ENCODE results near the gene MYO5A. TPM values are rescaled to one million over a fixed set of nuclear protein-coding genes. Genes with fewer than 3 reads are reported as not detected.

MYO5A gene
- total and polyA plus RNA-seq, 2 donors (not counting 1 experiment from before 2014, with no cell fraction given), result 12.2 to 44.4 TPM

GRCh38 chr15:52511084-52511483 is 17.6 kb downstream of the MYO5A start:
- Histone ChIP-seq H4K20me1 (ENCODE audit: control insufficient read depth, insufficient read depth, low read length, poor library complexity, severe bottlenecking) (peaks cover 60% of the 10 kb centered on the region), H3K4me2 (replicated peaks; ENCODE audit: low read depth, low read length, poor library complexity, severe bottlenecking) (no peak overlapping the region), H3K4me3 (ENCODE audit: control extremely low read depth in 1 of 5, extremely low read depth in 1 of 5, insufficient read depth in 1 of 5, low read depth in 2 of 5, low read length in 4 of 5) (no peak overlapping the region), H2AFZ (ENCODE audit: insufficient read depth, low read depth, low read length, poor library complexity, severe bottlenecking) (no peak overlapping the region), H3K27ac (ENCODE audit: low read length in 2 of 2) (no peak overlapping the region), H3K9ac (ENCODE audit: low read length) (no peak overlapping the region), H3K4me1 (ENCODE audit: control insufficient read depth in 2 of 2, insufficient read depth in 2 of 2, low read length in 2 of 2) (peaks cover 0 to 3% of the 10 kb centered on the region in 2 donors), H3K9me3 (ENCODE audit: control extremely low read depth in 1 of 3, control insufficient read depth in 2 of 3, insufficient read depth in 1 of 3, low read length in 2 of 3) (no peaks in the 10 kb centered on the region), H3K79me2 (ENCODE audit: control insufficient read depth, insufficient read depth, low read length) (peaks cover 95% of the 10 kb centered on the region), H3K27me3 (replicated peaks in 1 of 4; ENCODE audit: control extremely low read depth in 1 of 4, control insufficient read depth in 3 of 4, insufficient read depth in 4 of 4, low read length in 3 of 4) (no peaks in the 10 kb centered on the region), H3K36me3 (replicated peaks in 1 of 2; ENCODE audit: control extremely low read depth in 1 of 2, control insufficient read depth in 1 of 2, extremely low read depth in 1 of 2, insufficient read depth in 2 of 2, low read length in 1 of 2) (no peaks in the 10 kb centered on the region)
- no peaks in the 10 kb centered on the region for H3K9me3 Mint-ChIP-seq (ENCODE audit: insufficient read depth)
- H3K4me3 Mint-ChIP-seq, result no peak overlapping the region
- ChIA-PET POLR2A (interaction anchor here (0.6 kb wide), 1 partner anchor 10 kb away, joined by 4 read pairs; no protein-coding TSS in a partner anchor), CTCF (interaction anchor here (0.9 kb wide), 1 partner anchor 180 kb away, joined by 3 read pairs; no protein-coding TSS in a partner anchor)
- TF ChIP-seq EZH2 (IDR thresholded peaks at IDR 0.05; ENCODE audit: borderline replicate concordance, insufficient read depth, low read depth, low read length, poor library complexity, severe bottlenecking) (no peak), CTCF (IDR thresholded peaks at IDR 0.05) (no peak)
- H3K27ac Mint-ChIP-seq, result no peak overlapping the region
- 100% methylated on average over 1 of the region's 2 CpGs for WGBS (ENCODE audit: insufficient coverage)
- intact Hi-C loops (cut with micrococcal nuclease), result no loop called here
- H3K4me1 Mint-ChIP-seq, result peaks cover 28% of the 10 kb centered on the region
- ATAC-seq (ENCODE audit: low read depth), result no peak
- no peak for DNase-seq
- no peaks in the 10 kb centered on the region for H3K27me3 Mint-ChIP-seq

GRCh38 chr15:52509500-52510245 is 19.0 kb downstream of the MYO5A start:
- H3K27me3 Mint-ChIP-seq, result no peaks in the 10 kb centered on the region
- CTCF ChIA-PET, result interaction anchor here (0.9 kb wide), 1 partner anchor 178 kb away, joined by 3 read pairs; no protein-coding TSS in a partner anchor
- no peak overlapping the region for H3K9ac ChIP-seq (ENCODE audit: low read length)

More at GRCh38 chr15:52509500-52510245, 19.0 kb downstream of the MYO5A start:
- H3K4me3 ChIP-seq (ENCODE audit: control extremely low read depth in 1 of 5, extremely low read depth in 1 of 5, insufficient read depth in 1 of 5, low read depth in 2 of 5, low read length in 4 of 5), result no peak overlapping the region
- ATAC-seq (ENCODE audit: low read depth), result no peak
- H3K27ac ChIP-seq (ENCODE audit: low read length in 2 of 2), result no peak overlapping the region
- no peaks in the 10 kb centered on the region for H3K36me3 ChIP-seq (replicated peaks in 1 of 2; ENCODE audit: control extremely low read depth in 1 of 2, control insufficient read depth in 1 of 2, extremely low read depth in 1 of 2, insufficient read depth in 2 of 2, low read length in 1 of 2)
- H3K4me2 ChIP-seq (replicated peaks; ENCODE audit: low read depth, low read length, poor library complexity, severe bottlenecking), result no peak overlapping the region
- intact Hi-C loops (cut with micrococcal nuclease), result no loop called here
- POLR2A ChIA-PET, result no interaction called here
- no peak overlapping the region for H2AFZ ChIP-seq (ENCODE audit: insufficient read depth, low read depth, low read length, poor library complexity, severe bottlenecking)
- peaks cover 0 to 10% of the 10 kb centered on the region in 2 donors for H3K4me1 ChIP-seq (ENCODE audit: control insufficient read depth in 2 of 2, insufficient read depth in 2 of 2, low read length in 2 of 2)
- TF ChIP-seq CTCF (IDR thresholded peaks at IDR 0.05), result no peak
- TF ChIP-seq EZH2 (IDR thresholded peaks at IDR 0.05; ENCODE audit: borderline replicate concordance, insufficient read depth, low read depth, low read length, poor library complexity, severe bottlenecking), result no peak
- WGBS (ENCODE audit: insufficient coverage), result 100% methylated on average over 2 of the region's 3 CpGs
- Mint-ChIP-seq H3K4me3 (no peak overlapping the region), H3K9me3 (ENCODE audit: insufficient read depth) (no peaks in the 10 kb centered on the region), H3K4me1 (peaks cover 36% of the 10 kb centered on the region), H3K27ac (no peak overlapping the region)
- DNase-seq, result no peak
- no peaks in the 10 kb centered on the region for H3K27me3 ChIP-seq (replicated peaks in 1 of 4; ENCODE audit: control extremely low read depth in 1 of 4, control insufficient read depth in 3 of 4, insufficient read depth in 4 of 4, low read length in 3 of 4)
- H3K79me2 ChIP-seq (ENCODE audit: control insufficient read depth, insufficient read depth, low read length), result peaks cover 95% of the 10 kb centered on the region
- H4K20me1 ChIP-seq (ENCODE audit: control insufficient read depth, insufficient read depth, low read length, poor library complexity, severe bottlenecking), result peaks cover 60% of the 10 kb centered on the region
- no peaks in the 10 kb centered on the region for H3K9me3 ChIP-seq (ENCODE audit: control extremely low read depth in 1 of 3, control insufficient read depth in 2 of 3, insufficient read depth in 1 of 3, low read length in 2 of 3)

All from B cell (primary cell).